ENCODE measurements around the gene FGF2. TPM values are rescaled to one million over a fixed set of nuclear protein-coding genes. Genes with fewer than 3 reads are reported as not detected.
"Not testable (repeated sequence)": the region's sequence is repeated elsewhere in the genome, so short reads cannot be mapped to it uniquely, and the experiment has no call there.

The FGF2 gene
- total and polyA plus RNA-seq, 9 donors, result 6.5 to 11.4 (median 8.5) TPM

- Histone ChIP-seq H3K4me3 (ENCODE audit: low read length) (no peak overlapping the region), H3K36me3 (ENCODE audit: control insufficient read depth, insufficient read depth, low read length) (no peaks in the 10 kb centered on the region), H3K27me3 (ENCODE audit: control insufficient read depth, insufficient read depth, low read length) (no peaks in the 10 kb centered on the region), H3K27ac (ENCODE audit: low read length) (no peak overlapping the region), H3K9me3 (replicated peaks; ENCODE audit: control insufficient read depth, low read depth, low read length) (no peaks in the 10 kb centered on the region), H3K4me1 (ENCODE audit: control insufficient read depth, insufficient read depth, low read length) (no peaks in the 10 kb centered on the region)
- DNase-seq, result no peak
- no CpG with 5 or more reads among the region's 1 CpG for WGBS (ENCODE audit: insufficient coverage)
Measured at GRCh38 chr4:122810669-122811068, 16.0 kb upstream of the FGF2 start.

- no CpG with 5 or more reads among the region's 32 CpGs for WGBS (ENCODE audit: insufficient coverage)
- H3K27me3 ChIP-seq (ENCODE audit: control insufficient read depth, insufficient read depth, low read length), result not testable (repeated sequence)
Measured at GRCh38 chr4:122811781-122812180, 14.8 kb upstream of the FGF2 start.

GRCh38 chr4:122812823-122813222 lies 13.8 kb upstream of the FGF2 start:
- not testable (repeated sequence) for H3K9me3 ChIP-seq (replicated peaks; ENCODE audit: control insufficient read depth, low read depth, low read length); DNase-seq; H3K4me1 ChIP-seq (ENCODE audit: control insufficient read depth, insufficient read depth, low read length); H3K4me3 ChIP-seq (ENCODE audit: low read length); H3K27ac ChIP-seq (ENCODE audit: low read length); H3K27me3 ChIP-seq (ENCODE audit: control insufficient read depth, insufficient read depth, low read length); H3K36me3 ChIP-seq (ENCODE audit: control insufficient read depth, insufficient read depth, low read length)
- WGBS (ENCODE audit: insufficient coverage), result no CpG with 5 or more reads among the region's 3 CpGs

More at GRCh38 chr4:122811781-122812180, 14.8 kb upstream of the FGF2 start:
- not testable (repeated sequence) for H3K4me3 ChIP-seq (ENCODE audit: low read length); H3K27ac ChIP-seq (ENCODE audit: low read length); H3K36me3 ChIP-seq (ENCODE audit: control insufficient read depth, insufficient read depth, low read length); H3K4me1 ChIP-seq (ENCODE audit: control insufficient read depth, insufficient read depth, low read length); DNase-seq; H3K9me3 ChIP-seq (replicated peaks; ENCODE audit: control insufficient read depth, low read depth, low read length)

GRCh38 chr4:122814426-122814825 lies 12.2 kb upstream of the FGF2 start:
- no peak overlapping the region for H3K27ac ChIP-seq (ENCODE audit: low read length)
- H3K9me3 ChIP-seq (replicated peaks; ENCODE audit: control insufficient read depth, low read depth, low read length), result no peaks in the 10 kb centered on the region
- no peaks in the 10 kb centered on the region for H3K36me3 ChIP-seq (ENCODE audit: control insufficient read depth, insufficient read depth, low read length)
- no peaks in the 10 kb centered on the region for H3K27me3 ChIP-seq (ENCODE audit: control insufficient read depth, insufficient read depth, low read length)
- no CpG with 5 or more reads among the region's 2 CpGs for WGBS (ENCODE audit: insufficient coverage)
- H3K4me1 ChIP-seq (ENCODE audit: control insufficient read depth, insufficient read depth, low read length), result no peaks in the 10 kb centered on the region
- DNase-seq, result no peak
- H3K4me3 ChIP-seq (ENCODE audit: low read length), result no peak overlapping the region

GRCh38 chr4:122815248-122815647 lies 11.4 kb upstream of the FGF2 start:
- WGBS (ENCODE audit: insufficient coverage), result no CpG with 5 or more reads among the region's 6 CpGs
- Histone ChIP-seq H3K36me3 (ENCODE audit: control insufficient read depth, insufficient read depth, low read length) (no peaks in the 10 kb centered on the region), H3K4me3 (ENCODE audit: low read length) (no peak overlapping the region), H3K9me3 (replicated peaks; ENCODE audit: control insufficient read depth, low read depth, low read length) (no peaks in the 10 kb centered on the region), H3K4me1 (ENCODE audit: control insufficient read depth, insufficient read depth, low read length) (no peaks in the 10 kb centered on the region), H3K27ac (ENCODE audit: low read length) (no peak overlapping the region), H3K27me3 (ENCODE audit: control insufficient read depth, insufficient read depth, low read length) (no peaks in the 10 kb centered on the region)
- no peak for DNase-seq

GRCh38 chr4:122816476-122816875 lies 10.2 kb upstream of the FGF2 start:
- H3K9me3 ChIP-seq (replicated peaks; ENCODE audit: control insufficient read depth, low read depth, low read length), result no peaks in the 10 kb centered on the region
- H3K27me3 ChIP-seq (ENCODE audit: control insufficient read depth, insufficient read depth, low read length), result no peaks in the 10 kb centered on the region
- 95% methylated on average over 3 of the region's 4 CpGs for WGBS (ENCODE audit: insufficient coverage)
- no peak for DNase-seq
- no peaks in the 10 kb centered on the region for H3K36me3 ChIP-seq (ENCODE audit: control insufficient read depth, insufficient read depth, low read length)
- H3K4me3 ChIP-seq (ENCODE audit: low read length), result no peak overlapping the region
- H3K4me1 ChIP-seq (ENCODE audit: control insufficient read depth, insufficient read depth, low read length), result peaks cover 2% of the 10 kb centered on the region
- H3K27ac ChIP-seq (ENCODE audit: low read length), result no peak overlapping the region

- no peaks in the 10 kb centered on the region for H3K36me3 ChIP-seq (ENCODE audit: control insufficient read depth, insufficient read depth, low read length)
- peaks cover 2% of the 10 kb centered on the region for H3K4me1 ChIP-seq (ENCODE audit: control insufficient read depth, insufficient read depth, low read length)
- no peaks in the 10 kb centered on the region for H3K9me3 ChIP-seq (replicated peaks; ENCODE audit: control insufficient read depth, low read depth, low read length)
- DNase-seq, result no peak
- no peak overlapping the region for H3K27ac ChIP-seq (ENCODE audit: low read length)
- WGBS (ENCODE audit: insufficient coverage), result 96% methylated on average over 6 of the region's 7 CpGs
- H3K4me3 ChIP-seq (ENCODE audit: low read length), result no peak overlapping the region
- H3K27me3 ChIP-seq (ENCODE audit: control insufficient read depth, insufficient read depth, low read length), result no peaks in the 10 kb centered on the region
Measured at GRCh38 chr4:122819708-122820449, 6.8 kb upstream of the FGF2 start.

- Histone ChIP-seq H3K27ac (ENCODE audit: low read length) (no peak overlapping the region), H3K9me3 (replicated peaks; ENCODE audit: control insufficient read depth, low read depth, low read length) (no peaks in the 10 kb centered on the region), H3K27me3 (ENCODE audit: control insufficient read depth, insufficient read depth, low read length) (no peaks in the 10 kb centered on the region), H3K4me3 (ENCODE audit: low read length) (no peak overlapping the region), H3K4me1 (ENCODE audit: control insufficient read depth, insufficient read depth, low read length) (peaks cover 4% of the 10 kb centered on the region), H3K36me3 (ENCODE audit: control insufficient read depth, insufficient read depth, low read length) (no peaks in the 10 kb centered on the region)
- no CpG with 5 or more reads among the region's 1 CpG for WGBS (ENCODE audit: insufficient coverage)
- DNase-seq, result no peak
Measured at GRCh38 chr4:122821092-122821491, 5.5 kb upstream of the FGF2 start.

- H3K4me3 ChIP-seq (ENCODE audit: low read length), result no peak overlapping the region
- H3K36me3 ChIP-seq (ENCODE audit: control insufficient read depth, insufficient read depth, low read length), result no peaks in the 10 kb centered on the region
- WGBS (ENCODE audit: insufficient coverage), result no CpG with 5 or more reads among the region's 2 CpGs
- H3K4me1 ChIP-seq (ENCODE audit: control insufficient read depth, insufficient read depth, low read length), result peaks cover 4% of the 10 kb centered on the region
- no peak overlapping the region for H3K27ac ChIP-seq (ENCODE audit: low read length)
- no peak for DNase-seq
- H3K9me3 ChIP-seq (replicated peaks; ENCODE audit: control insufficient read depth, low read depth, low read length), result no peaks in the 10 kb centered on the region
- peaks cover 4% of the 10 kb centered on the region for H3K27me3 ChIP-seq (ENCODE audit: control insufficient read depth, insufficient read depth, low read length)
Measured at GRCh38 chr4:122822466-122822865, 4.2 kb upstream of the FGF2 start.

- Histone ChIP-seq H3K9me3 (replicated peaks; ENCODE audit: control insufficient read depth, low read depth, low read length) (no peaks in the 10 kb centered on the region), H3K27ac (ENCODE audit: low read length) (no peak overlapping the region), H3K4me1 (ENCODE audit: control insufficient read depth, insufficient read depth, low read length) (peaks cover 6% of the 10 kb centered on the region), H3K36me3 (ENCODE audit: control insufficient read depth, insufficient read depth, low read length) (no peaks in the 10 kb centered on the region), H3K27me3 (ENCODE audit: control insufficient read depth, insufficient read depth, low read length) (peaks cover 4% of the 10 kb centered on the region), H3K4me3 (ENCODE audit: low read length) (no peak overlapping the region)
- WGBS (ENCODE audit: insufficient coverage), result 50% methylated on average over 1 of the region's 2 CpGs
- DNase-seq, result no peak
Measured at GRCh38 chr4:122823476-122823875, 3.2 kb upstream of the FGF2 start.

GRCh38 chr4:122824616-122825015 lies 2.0 kb upstream of the FGF2 start:
- WGBS (ENCODE audit: insufficient coverage), result 83% methylated on average over 1 of the region's 2 CpGs
- Histone ChIP-seq H3K9me3 (replicated peaks; ENCODE audit: control insufficient read depth, low read depth, low read length) (no peaks in the 10 kb centered on the region), H3K27me3 (ENCODE audit: control insufficient read depth, insufficient read depth, low read length) (peaks cover 4% of the 10 kb centered on the region), H3K36me3 (ENCODE audit: control insufficient read depth, insufficient read depth, low read length) (no peaks in the 10 kb centered on the region), H3K4me3 (ENCODE audit: low read length) (no peak overlapping the region), H3K4me1 (ENCODE audit: control insufficient read depth, insufficient read depth, low read length) (peaks cover 8% of the 10 kb centered on the region), H3K27ac (ENCODE audit: low read length) (no peak overlapping the region)
- DNase-seq, result no peak
